Gastroesophageal sphincter (tissue), 3 donors: ENCODE data around the gene ADGRG4.

Experiments
- CTCF ChIP-seq, 4 experiments: fragments of 200-600 bp in 2 of 4; fragments of 450-650 bp in 2 of 4; sonication (generic) in 1 of 4; IDR thresholded peaks; one replicate each; pipeline ENCODE4 v1.5.1; 2017 to 2019; ENCODE audit warnings: antibody characterized with exemption in 4 of 4, mild to moderate bottlenecking in 2 of 4, moderate library complexity in 2 of 4
- EP300 ChIP-seq: sonication (generic); formaldehyde crosslinking; IDR thresholded peaks from one replicate; pipeline ENCODE4 v1.6.1; 2017; ENCODE audit warnings: antibody characterized with exemption, mild to moderate bottlenecking
- POLR2A ChIP-seq, 2 donors: fragments of 450-650 bp; IDR thresholded peaks; one replicate each; pipeline ENCODE4 v1.6.1; 2017; ENCODE audit warnings: antibody characterized with exemption in 2 of 2, mild to moderate bottlenecking in 2 of 2, moderate library complexity in 1 of 2
- POLR2AphosphoS5 ChIP-seq: sonication (generic); formaldehyde crosslinking; IDR thresholded peaks from one replicate; pipeline ENCODE4 v1.6.1; 2017; ENCODE audit warnings: antibody characterized with exemption

- TF ChIP-seq CTCF (IDR thresholded peaks at IDR 0.05), result no peak
- TF ChIP-seq POLR2A (IDR thresholded peaks at IDR 0.05), result no peak
- no peak for TF ChIP-seq EP300
- TF ChIP-seq POLR2AphosphoS5, result no peak
Observed at GRCh38 chrX:136421338-136421737, 120.6 kb downstream of the ADGRG4 start.
